ENCODE results near the gene FOXI2. TPM values are rescaled to one million over a fixed set of nuclear protein-coding genes. Genes with fewer than 3 reads are reported as not detected.

FOXI2 gene
- total and polyA plus RNA-seq, 2 of the 4 experiments (the other 2 are of a cell fraction) = not detected

- no peak overlapping the region for H3K23ac ChIP-seq (ENCODE audit: low read depth, low read length)
- no peak overlapping the region for H3K4ac ChIP-seq (ENCODE audit: low read depth, low read length)
- no peak overlapping the region for H4K5ac ChIP-seq (ENCODE audit: low read depth, low read length)
- no peak overlapping the region for H4K91ac ChIP-seq (ENCODE audit: insufficient read depth, low read depth, low read length)
- no peak overlapping the region for H3K18ac ChIP-seq (ENCODE audit: low read depth, low read length)
- H3K9ac ChIP-seq (ENCODE audit: low read depth, low read length) = no peak overlapping the region
- no peak for TF ChIP-seq ELK1 (IDR thresholded peaks at IDR 0.05; ENCODE audit: borderline replicate concordance, low read depth, low read length)
- TF ChIP-seq FOS (IDR thresholded peaks at IDR 0.05; ENCODE audit: low read depth, low read length) = no peak
- no peak for TF ChIP-seq CEBPB (IDR thresholded peaks at IDR 0.05; ENCODE audit: low read depth, low read length)
- TF ChIP-seq CTCF (conservative IDR thresholded peaks at IDR 0.05; ENCODE audit: low read depth, low read length) = no peak
- no peak for TF ChIP-seq BHLHE40 (IDR thresholded peaks at IDR 0.05; ENCODE audit: low read depth, low read length)
- no peak for TF ChIP-seq MAFK (IDR thresholded peaks at IDR 0.05; ENCODE audit: low read depth, low read length)
- no peak for TF ChIP-seq POLR2A (IDR thresholded peaks at IDR 0.05; ENCODE audit: low read depth, low read length)
- no peak for TF ChIP-seq MXI1 (IDR thresholded peaks at IDR 0.05; ENCODE audit: borderline replicate concordance, low read depth, low read length)
- no peak for TF ChIP-seq CHD1 (IDR thresholded peaks at IDR 0.05; ENCODE audit: low read depth, low read length)
- no peak for TF ChIP-seq RAD21 (IDR thresholded peaks at IDR 0.05; ENCODE audit: low read length)
- no CpG with 5 or more reads among the region's 2 CpGs for WGBS, 2 experiments (ENCODE audit: extremely low coverage in 2 of 2, insufficient read length in 1 of 2)
- dilution Hi-C loops (cut with HindIII; ENCODE audit: low sequenced_read_pairs, unreplicated experiment) = no loop called here
- H2BK20ac ChIP-seq (ENCODE audit: low read depth, low read length) = no peak overlapping the region
- H2AK5ac ChIP-seq (ENCODE audit: low read depth, low read length) = no peak overlapping the region
- no peaks in the 10 kb centered on the region for H4K20me1 ChIP-seq (ENCODE audit: insufficient read depth, low read length)
- no peak overlapping the region for H2AK9ac ChIP-seq (replicated peaks; ENCODE audit: low read depth, low read length, poor library complexity)
- no peaks in the 10 kb centered on the region for H3K9me1 ChIP-seq (ENCODE audit: insufficient read depth, low read length)
- no peaks in the 10 kb centered on the region for H3K36me3 ChIP-seq (ENCODE audit: control insufficient read depth, insufficient read depth, low read length)
- ChIA-PET CTCF (no interaction called here), POLR2A (ENCODE audit: unreplicated experiment) (no interaction called here)
- no peak overlapping the region for H2BK5ac ChIP-seq (ENCODE audit: low read depth, low read length, poor library complexity, severe bottlenecking)
- H3K27me3 ChIP-seq (ENCODE audit: control insufficient read depth, insufficient read depth, low read length) = no peaks in the 10 kb centered on the region
- H2BK15ac ChIP-seq (ENCODE audit: low read depth, low read length) = no peak overlapping the region
- intact Hi-C loops (cut with micrococcal nuclease) = no loop called here
- no peak overlapping the region for H4K8ac ChIP-seq (ENCODE audit: low read depth in 2 of 2, low read length in 2 of 2)
- H3K4me2 ChIP-seq (ENCODE audit: low read depth, low read length) = no peak overlapping the region
- H3K14ac ChIP-seq (replicated peaks; ENCODE audit: low read depth, low read length) = no peak overlapping the region
- no peaks in the 10 kb centered on the region for H3K79me1 ChIP-seq (ENCODE audit: low read depth in 1 of 2, low read length in 2 of 2)
- H3K4me3 ChIP-seq (ENCODE audit: insufficient read depth, low read depth, low read length) = no peak overlapping the region
- no peak overlapping the region for H2AFZ ChIP-seq (replicated peaks; ENCODE audit: low read length, poor library complexity)
- H3K4me1 ChIP-seq (ENCODE audit: control insufficient read depth, insufficient read depth, low read length) = no peaks in the 10 kb centered on the region
- no peak overlapping the region for H3K27ac ChIP-seq (ENCODE audit: insufficient read depth, low read length)
- no peak overlapping the region for H2BK120ac ChIP-seq (ENCODE audit: low read depth, low read length)
- peaks cover 7% of the 10 kb centered on the region; the same call in 1 of the 2 replicates for H3K9me3 ChIP-seq (ENCODE audit: control insufficient read depth, insufficient read depth, low read length)
- DNase-seq (no peak), ATAC-seq (ENCODE audit: low read depth) (no peak)
- in situ Hi-C loops (cut with MboI; ENCODE audit: low sequenced_read_pairs) = no loop called here
- BruUV-seq (replicated peaks) = no TSS peak
- H3K56ac ChIP-seq (ENCODE audit: extremely low read depth, insufficient read depth, low read length) = no peak overlapping the region
Observed at GRCh38 chr10:127776816-127777215, 39.8 kb downstream of the FOXI2 start.
